GM18951 (cell line): ENCODE data around the gene FEN1.

Experiments used
- POLR2A ChIP-seq: IDR thresholded peaks from 4 replicates; pipeline ENCODE4 v1.6.1; 2011; ENCODE audit warnings: mild to moderate bottlenecking; ENCODE audit not compliant: insufficient read length, insufficient read depth; ENCODE audit errors: extremely low read depth
- in situ Hi-C: fragments of 300-500 bp; cut with MboI; formaldehyde crosslinking; loops from one replicate; pipeline ENCODE4 v1.12.0; 2022; ENCODE audit warnings: low sequenced_read_pairs, mixed read lengths, inconsistent platforms; ENCODE audit not compliant: unreplicated experiment

The FEN1 gene

DNA sequence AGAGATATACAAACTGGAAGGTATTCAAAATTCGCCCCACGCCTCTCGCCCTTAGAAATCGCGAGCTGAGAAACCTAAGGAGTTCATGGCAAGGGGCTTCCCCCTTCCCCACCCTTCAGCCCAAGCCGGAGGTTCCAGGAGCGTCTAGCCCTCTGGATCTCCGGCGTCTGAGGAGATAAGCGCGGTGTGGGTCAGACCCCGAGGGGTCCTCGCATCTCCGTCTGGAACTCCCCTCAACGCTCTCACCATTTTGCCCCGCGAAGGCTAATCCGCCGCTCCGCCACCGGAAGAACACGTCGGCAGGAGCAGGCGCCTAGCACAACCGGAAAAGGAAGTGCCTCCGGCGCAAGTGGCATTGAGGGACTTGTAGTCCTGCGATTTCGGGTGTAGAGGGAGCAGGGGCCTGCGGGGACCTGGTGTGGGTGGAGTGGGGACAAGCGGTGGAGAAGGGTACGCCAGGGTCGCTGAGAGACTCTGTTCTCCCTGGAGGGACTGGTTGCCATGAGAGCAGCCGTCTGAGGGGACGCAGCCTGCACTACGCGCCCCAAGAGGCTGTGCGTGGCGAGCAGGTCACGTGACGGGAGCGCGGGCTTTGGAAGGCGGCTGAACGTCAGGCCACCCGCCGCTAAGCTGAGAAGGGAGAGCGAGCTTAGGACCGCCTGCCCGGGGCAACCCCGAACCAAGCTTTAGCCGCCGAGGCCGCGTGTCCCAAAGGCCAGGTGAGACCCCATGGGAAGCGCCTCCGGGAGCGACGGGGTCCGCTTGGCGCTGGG lies at the start of gene FEN1, which contains the start of gene TMEM258:
TSS of gene FEN1 (plus strand) at position 602 of the 773 bp plus-strand sequence. CDS start 2,451 bp downstream, outside the sequence.
TSS of gene TMEM258 (minus strand) at position 290 of the 773 bp plus-strand sequence. CDS start at position 249, 41 bp downstream.
- in situ Hi-C loops = no loop called here
- peak; percentile 90 for TF ChIP-seq POLR2A

DNA sequence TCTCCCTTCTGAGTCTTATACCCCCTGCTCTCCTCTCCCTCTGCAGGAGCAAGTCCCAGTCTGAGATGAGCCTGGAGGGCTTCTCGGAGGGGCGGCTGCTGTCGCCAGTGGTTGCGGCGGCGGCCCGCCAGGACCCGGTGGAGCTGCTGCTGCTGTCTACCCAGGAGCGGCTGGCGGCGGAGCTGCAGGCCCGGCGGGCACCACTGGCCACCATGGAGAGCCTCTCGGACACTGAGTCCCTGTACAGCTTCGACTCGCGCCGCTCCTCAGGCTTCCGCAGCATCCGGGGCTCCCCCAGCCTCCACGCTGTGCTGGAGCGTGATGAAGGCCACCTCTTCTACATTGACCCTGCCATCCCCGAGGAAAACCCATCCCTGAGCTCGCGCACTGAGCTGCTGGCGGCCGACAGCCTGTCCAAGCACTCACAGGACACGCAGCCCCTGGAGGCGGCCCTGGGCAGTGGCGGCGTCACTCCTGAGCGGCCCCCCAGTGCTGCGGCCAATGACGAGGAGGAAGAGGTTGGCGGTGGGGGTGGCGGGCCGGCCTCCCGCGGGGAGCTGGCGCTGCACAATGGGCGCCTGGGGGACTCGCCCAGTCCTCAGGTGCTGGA lies 49.1 kb upstream of the FEN1 start:
- TF ChIP-seq POLR2A = no peak
- in situ Hi-C loops = no loop called here

GRCh38 chr11:61744181-61744580 lies 48.5 kb upstream of the FEN1 start:
- in situ Hi-C loops = no loop called here
- no peak for TF ChIP-seq POLR2A

- in situ Hi-C loops = no loop called here
Observed at GRCh38 chr11:61744609-61745156, 48.0 kb upstream of the FEN1 start.

DNA sequence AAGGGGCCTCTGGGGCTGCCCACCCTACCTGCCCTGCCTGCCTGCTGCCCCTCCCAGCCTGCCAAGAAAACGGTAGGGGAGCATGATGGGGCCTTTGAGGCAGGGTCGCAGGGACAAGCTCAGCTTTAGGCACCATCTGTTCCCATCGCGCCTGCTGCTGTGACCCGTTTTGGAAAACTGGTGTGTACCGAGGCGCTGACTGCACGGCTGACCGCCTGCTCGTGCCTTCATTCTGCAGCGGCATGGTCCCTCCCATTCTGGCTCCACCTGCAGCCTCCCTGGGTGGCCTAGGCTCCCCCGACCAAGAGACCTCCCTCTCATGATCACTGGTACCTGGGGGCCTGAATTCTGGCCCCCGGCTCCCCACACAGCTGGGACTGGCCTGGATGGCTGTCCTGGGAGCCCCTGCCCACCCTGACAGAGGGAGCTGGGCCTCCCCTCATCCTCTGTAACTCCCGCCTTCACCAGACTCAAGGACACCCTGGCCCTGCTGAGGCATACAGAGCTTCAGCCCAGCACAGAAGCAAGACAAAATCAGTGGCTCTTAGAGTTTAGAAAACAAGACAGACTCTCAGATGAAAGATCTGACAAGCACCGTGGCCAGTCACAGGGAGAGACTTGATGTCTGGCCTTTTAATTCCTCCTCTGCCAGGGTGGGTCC lies 46.8 kb upstream of the FEN1 start:
- no peak for TF ChIP-seq POLR2A
- in situ Hi-C loops = no loop called here

More at GRCh38 chr11:61744609-61745156, 48.0 kb upstream of the FEN1 start:
- TF ChIP-seq POLR2A = no peak

- in situ Hi-C loops = no loop called here
- no peak for TF ChIP-seq POLR2A
Observed at GRCh38 chr11:61746442-61747191, 46.1 kb upstream of the FEN1 start.

GRCh38 chr11:61747192-61747966 lies 45.3 kb upstream of the FEN1 start:
- in situ Hi-C loops = no loop called here
- TF ChIP-seq POLR2A = no peak

DNA sequence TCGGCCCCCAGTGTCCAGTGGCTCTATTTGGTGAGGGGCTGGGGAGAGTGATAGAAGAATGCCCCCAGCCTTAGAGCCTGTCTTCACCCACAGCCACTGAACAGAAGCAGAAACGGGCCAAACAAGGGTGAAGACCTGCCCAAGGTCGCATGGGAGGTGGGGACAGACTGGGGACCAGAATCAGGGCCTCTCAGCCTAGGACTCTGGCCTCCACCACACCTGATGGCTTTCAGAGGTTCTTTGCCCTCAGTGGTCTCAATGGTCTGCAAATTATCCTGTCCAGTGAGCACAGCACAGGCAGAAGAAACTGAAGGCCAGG lies 44.8 kb upstream of the FEN1 start:
- no peak for TF ChIP-seq POLR2A
- in situ Hi-C loops = no loop called here

- no peak for TF ChIP-seq POLR2A
- in situ Hi-C loops = no loop called here
Observed at GRCh38 chr11:61749591-61750217, 43.0 kb upstream of the FEN1 start.

- in situ Hi-C loops = no loop called here
- no peak for TF ChIP-seq POLR2A
Observed at GRCh38 chr11:61750631-61751273, 42.0 kb upstream of the FEN1 start.

GRCh38 chr11:61751384-61751783 lies 41.3 kb upstream of the FEN1 start:
- in situ Hi-C loops = no loop called here
- no peak for TF ChIP-seq POLR2A

GRCh38 chr11:61752117-61752924 lies 40.4 kb upstream of the FEN1 start, which contains the start of gene MYRF:
MYRF (plus strand) TSS chr11:61752636; CDS start chr11:61752745, 109 bp downstream.
- in situ Hi-C loops = no loop called here
- TF ChIP-seq POLR2A = no peak
